RWPE2 (cell line): ENCODE data around the gene EIF2AK2.

ENCODE experiments used
- ATAC-seq: fragments of 200-7000 bp; cut with Tn5 transposase; 3 replicates; pipeline ENCODE4 v1.9.1; 2021; ENCODE audit warnings: low read depth
- DNase-seq: peaks from one replicate; pipeline ENCODE4 v3.0.0-alpha.2; 2020; ENCODE audit warnings: low spot score
- H3K27ac ChIP-seq: fragments of 450-650 bp; 2 replicates; pipeline ENCODE4 v1.5.1; 2017; ENCODE audit warnings: mild to moderate bottlenecking; ENCODE audit not compliant: poor library complexity, severe bottlenecking
- H3K27me3 ChIP-seq: fragments of 250-450 bp; sonication (Bioruptor Pico); 2 replicates; pipeline ENCODE4 v1.5.1; 2021; ENCODE audit warnings: mild to moderate bottlenecking, moderate library complexity; ENCODE audit not compliant: insufficient read depth, poor library complexity, severe bottlenecking
- H3K36me3 ChIP-seq: fragments of 250-450 bp; sonication (Bioruptor Pico); 2 replicates; pipeline ENCODE4 v1.5.1; 2020; ENCODE audit warnings: low read depth, mild to moderate bottlenecking, moderate library complexity
- H3K4me1 ChIP-seq: fragments of 250-450 bp; sonication (Bioruptor Pico); 2 replicates; pipeline ENCODE4 v1.5.1; 2021; ENCODE audit warnings: mild to moderate bottlenecking, moderate library complexity; ENCODE audit not compliant: insufficient read depth, poor library complexity, severe bottlenecking
- H3K4me3 ChIP-seq: fragments of 250-450 bp; sonication (Bioruptor Pico); 2 replicates; pipeline ENCODE4 v1.5.1; 2021; ENCODE audit warnings: mild to moderate bottlenecking, moderate library complexity; ENCODE audit not compliant: severe bottlenecking
- H3K9me3 ChIP-seq: fragments of 250-450 bp; sonication (Bioruptor Pico); 2 replicates; pipeline ENCODE4 v1.5.1; 2021; ENCODE audit warnings: mild to moderate bottlenecking, moderate library complexity; ENCODE audit not compliant: severe bottlenecking
- TF ChIP-seq, protein P1 (sequence below): fragments of 450-650 bp; IDR thresholded peaks from one replicate; pipeline ENCODE4 v1.5.1; 2017; ENCODE audit warnings: mild to moderate bottlenecking, moderate library complexity; ENCODE audit not compliant: poor library complexity, severe bottlenecking

The EIF2AK2 gene

DNA sequence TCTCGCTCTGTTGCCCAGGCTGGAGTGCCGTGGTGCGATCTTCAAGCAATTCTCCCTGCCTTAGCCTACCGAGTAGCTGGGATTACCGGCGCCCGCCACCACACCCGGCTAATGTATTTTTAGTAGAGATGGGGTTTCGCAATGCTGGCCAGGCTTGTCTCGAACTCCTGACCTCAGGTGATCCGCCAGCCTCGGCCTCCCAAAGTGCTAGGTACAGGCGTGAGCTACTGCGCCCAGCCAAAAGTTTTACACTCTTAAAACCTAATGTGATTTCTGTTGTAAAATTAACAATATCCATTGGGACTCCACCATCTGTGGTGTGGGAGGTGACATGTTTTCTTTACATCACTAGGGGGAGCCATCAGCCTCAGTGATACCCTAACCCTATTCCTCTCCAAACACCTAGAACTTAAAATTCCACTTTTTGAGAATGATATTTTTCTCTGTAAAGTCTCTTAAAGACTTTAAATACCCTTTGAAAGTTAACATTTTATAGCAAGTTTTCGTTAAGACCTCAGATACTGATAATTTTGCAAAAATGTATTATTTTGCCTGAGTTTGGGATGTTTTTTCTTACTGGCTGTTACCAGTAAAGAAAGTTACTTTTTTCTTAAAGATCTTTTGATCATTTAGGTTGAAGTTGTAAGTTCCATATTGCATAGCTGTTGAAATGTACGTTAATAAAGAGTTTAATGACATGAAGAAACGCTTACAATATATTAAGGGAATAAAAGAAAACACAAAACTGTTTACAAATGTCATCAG lies 11.6 kb upstream of the EIF2AK2 start:
- Histone ChIP-seq H3K27me3 (no peaks in the 10 kb centered on the region), H3K4me1 (peaks cover 4% of the 10 kb centered on the region), H3K9me3 (peaks cover 6% of the 10 kb centered on the region), H3K27ac (no peak overlapping the region), H3K36me3 (no peaks in the 10 kb centered on the region), H3K4me3 (no peak overlapping the region)
- peak; percentile 75 for ATAC-seq
- DNase-seq, result no peak
- TF ChIP-seq, protein P1, sequence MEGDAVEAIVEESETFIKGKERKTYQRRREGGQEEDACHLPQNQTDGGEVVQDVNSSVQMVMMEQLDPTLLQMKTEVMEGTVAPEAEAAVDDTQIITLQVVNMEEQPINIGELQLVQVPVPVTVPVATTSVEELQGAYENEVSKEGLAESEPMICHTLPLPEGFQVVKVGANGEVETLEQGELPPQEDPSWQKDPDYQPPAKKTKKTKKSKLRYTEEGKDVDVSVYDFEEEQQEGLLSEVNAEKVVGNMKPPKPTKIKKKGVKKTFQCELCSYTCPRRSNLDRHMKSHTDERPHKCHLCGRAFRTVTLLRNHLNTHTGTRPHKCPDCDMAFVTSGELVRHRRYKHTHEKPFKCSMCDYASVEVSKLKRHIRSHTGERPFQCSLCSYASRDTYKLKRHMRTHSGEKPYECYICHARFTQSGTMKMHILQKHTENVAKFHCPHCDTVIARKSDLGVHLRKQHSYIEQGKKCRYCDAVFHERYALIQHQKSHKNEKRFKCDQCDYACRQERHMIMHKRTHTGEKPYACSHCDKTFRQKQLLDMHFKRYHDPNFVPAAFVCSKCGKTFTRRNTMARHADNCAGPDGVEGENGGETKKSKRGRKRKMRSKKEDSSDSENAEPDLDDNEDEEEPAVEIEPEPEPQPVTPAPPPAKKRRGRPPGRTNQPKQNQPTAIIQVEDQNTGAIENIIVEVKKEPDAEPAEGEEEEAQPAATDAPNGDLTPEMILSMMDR, result peak; percentile 83

- H3K9me3 ChIP-seq, result peaks cover 6% of the 10 kb centered on the region
- ATAC-seq (no peak), DNase-seq (no peak)
- H3K27ac ChIP-seq, result no peak overlapping the region
- peaks cover 4% of the 10 kb centered on the region for H3K4me1 ChIP-seq
- H3K36me3 ChIP-seq, result no peaks in the 10 kb centered on the region
- H3K27me3 ChIP-seq, result no peaks in the 10 kb centered on the region
- no peak overlapping the region for H3K4me3 ChIP-seq
- TF ChIP-seq, protein P1, result no peak
These were observed 10.9 kb upstream of the EIF2AK2 start for GRCh38 chr2:37167636-37168180.

DNA sequence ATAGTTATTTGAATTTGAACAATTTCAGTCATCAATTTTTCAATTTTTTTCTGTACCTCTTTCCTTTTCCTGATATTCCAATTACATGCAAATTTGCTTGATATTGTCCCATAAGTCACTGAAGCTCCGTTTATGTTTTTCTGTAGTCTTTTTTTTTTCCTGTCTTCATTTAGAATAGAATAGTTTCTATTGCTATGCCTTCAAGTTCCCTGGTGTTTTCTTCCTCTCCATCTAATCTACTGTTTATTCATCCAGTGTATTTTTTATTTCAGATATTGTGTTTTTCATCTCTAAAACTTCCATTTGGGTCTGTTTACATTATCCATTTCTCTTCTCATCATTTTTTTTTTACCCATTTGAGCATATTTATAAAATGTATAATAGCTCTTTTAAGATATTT lies 8.0 kb upstream of the EIF2AK2 start:
- H3K4me3 ChIP-seq, result no peak overlapping the region
- peaks cover 6% of the 10 kb centered on the region for H3K9me3 ChIP-seq
- no peaks in the 10 kb centered on the region for H3K27me3 ChIP-seq
- ATAC-seq, result no peak
- H3K27ac ChIP-seq, result no peak overlapping the region
- peaks cover 4% of the 10 kb centered on the region for H3K4me1 ChIP-seq
- DNase-seq, result no peak
- TF ChIP-seq, protein P1, result no peak
- H3K36me3 ChIP-seq, result no peaks in the 10 kb centered on the region

- peak overlapping the region; percentile 83 for H3K4me3 ChIP-seq
- H3K27ac ChIP-seq, result peak overlapping the region; percentile 78
- ATAC-seq (peak; percentile 51), DNase-seq (no peak)
- peaks cover 15% of the 10 kb centered on the region for H3K36me3 ChIP-seq
- no peaks in the 10 kb centered on the region for H3K9me3 ChIP-seq
- no peaks in the 10 kb centered on the region for H3K27me3 ChIP-seq
- H3K4me1 ChIP-seq, result peaks cover 15% of the 10 kb centered on the region
- TF ChIP-seq, protein P1, result no peak
These were observed 516 bp downstream of the EIF2AK2 start for GRCh38 chr2:37156071-37156856.
